Stimulated activated CD4-positive, alpha-beta T cell treated with anti-CD3 and anti-CD28 coated beads, Interleukin-1b, Interleukin-23, amount 100 ng/mL, for 4 hours (primary cell): Measurements from ENCODE around the gene KIF9.
"Not testable (repeated sequence)": the region's sequence is repeated elsewhere in the genome, so short reads cannot be mapped to it uniquely, and the experiment has no call there.

ENCODE experiments used
- DNase-seq, 2 donors: peaks; one replicate each; pipeline ENCODE4 v3.0.0-alpha.2; 2020; ENCODE audit warnings: low read depth in 2 of 2

The KIF9 gene

DNA sequence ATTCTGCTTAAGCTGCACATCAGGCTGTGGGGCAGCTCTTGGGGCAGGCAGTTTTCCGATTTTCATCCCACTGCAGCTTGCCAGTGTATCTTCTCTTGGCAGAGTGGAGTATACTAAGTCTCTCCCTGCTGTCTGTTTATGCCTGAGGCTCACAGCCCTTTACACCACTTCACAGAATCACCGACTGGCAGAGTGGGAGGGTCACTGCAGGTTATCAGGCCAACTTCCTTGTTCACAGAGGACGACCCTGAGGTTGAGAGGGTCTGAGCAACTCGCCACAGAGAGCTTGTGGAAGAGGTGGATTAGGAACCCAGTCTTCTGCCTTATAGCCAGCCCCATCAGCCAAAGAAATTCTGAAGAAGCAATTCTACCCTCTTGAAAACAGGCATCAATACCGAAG is 30.9 kb downstream of the KIF9 start:
- DNase-seq: no peak

DNA sequence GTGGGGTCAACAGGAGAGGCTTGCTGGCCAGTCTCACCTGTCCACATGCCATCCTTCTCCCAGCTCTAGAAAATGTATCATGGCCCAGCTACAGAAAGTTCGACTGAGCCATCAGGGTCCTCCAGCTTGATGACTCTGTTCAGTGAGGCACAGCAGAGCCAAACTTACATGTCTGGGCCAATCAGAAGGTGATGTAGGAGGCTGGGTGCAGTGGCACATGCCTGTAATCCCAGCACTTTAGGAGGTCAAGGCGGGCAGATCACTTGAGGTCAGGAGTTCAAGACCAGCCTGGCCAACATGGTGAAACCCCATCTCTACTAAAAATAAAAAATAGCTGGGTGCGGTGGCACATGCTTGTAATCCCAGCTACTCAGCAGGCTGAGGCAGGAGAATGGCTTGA is 31.5 kb downstream of the KIF9 start:
- DNase-seq: not testable (repeated sequence)

DNA sequence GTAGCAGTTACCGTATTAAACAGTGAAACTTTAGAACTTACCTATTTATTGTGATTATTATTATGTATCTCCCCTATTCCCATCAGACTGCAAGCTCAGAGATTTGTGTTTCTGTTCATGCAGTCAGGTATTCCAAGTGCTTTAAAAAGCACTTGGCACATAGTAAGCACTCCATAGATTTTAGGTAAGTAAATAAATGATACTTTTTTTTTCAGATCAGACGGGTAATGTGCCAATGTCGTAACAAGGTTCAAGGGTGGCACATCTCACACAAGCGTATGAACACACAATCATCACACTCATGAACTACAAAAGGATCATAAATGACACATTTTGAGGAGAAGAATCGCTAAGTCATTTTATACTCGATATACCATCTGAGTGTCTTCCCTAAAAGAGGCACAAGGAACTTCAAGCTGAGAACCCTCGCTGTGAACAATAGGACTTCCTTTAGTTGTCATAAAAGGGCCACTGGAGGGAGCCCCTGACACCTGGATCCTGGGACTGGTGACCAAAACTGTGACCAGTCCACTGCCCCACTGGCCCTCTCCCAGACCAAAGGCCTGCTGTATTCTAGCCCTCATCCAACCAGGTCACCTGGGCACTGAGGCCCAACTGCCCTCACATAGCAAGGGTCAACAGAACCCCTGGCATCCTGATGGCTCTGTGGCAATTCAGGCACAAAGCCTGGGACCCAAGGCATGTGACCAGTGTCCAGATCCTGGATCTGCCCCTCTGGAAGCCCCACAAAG is 32.1 kb downstream of the KIF9 start:
- no peak for DNase-seq

DNA sequence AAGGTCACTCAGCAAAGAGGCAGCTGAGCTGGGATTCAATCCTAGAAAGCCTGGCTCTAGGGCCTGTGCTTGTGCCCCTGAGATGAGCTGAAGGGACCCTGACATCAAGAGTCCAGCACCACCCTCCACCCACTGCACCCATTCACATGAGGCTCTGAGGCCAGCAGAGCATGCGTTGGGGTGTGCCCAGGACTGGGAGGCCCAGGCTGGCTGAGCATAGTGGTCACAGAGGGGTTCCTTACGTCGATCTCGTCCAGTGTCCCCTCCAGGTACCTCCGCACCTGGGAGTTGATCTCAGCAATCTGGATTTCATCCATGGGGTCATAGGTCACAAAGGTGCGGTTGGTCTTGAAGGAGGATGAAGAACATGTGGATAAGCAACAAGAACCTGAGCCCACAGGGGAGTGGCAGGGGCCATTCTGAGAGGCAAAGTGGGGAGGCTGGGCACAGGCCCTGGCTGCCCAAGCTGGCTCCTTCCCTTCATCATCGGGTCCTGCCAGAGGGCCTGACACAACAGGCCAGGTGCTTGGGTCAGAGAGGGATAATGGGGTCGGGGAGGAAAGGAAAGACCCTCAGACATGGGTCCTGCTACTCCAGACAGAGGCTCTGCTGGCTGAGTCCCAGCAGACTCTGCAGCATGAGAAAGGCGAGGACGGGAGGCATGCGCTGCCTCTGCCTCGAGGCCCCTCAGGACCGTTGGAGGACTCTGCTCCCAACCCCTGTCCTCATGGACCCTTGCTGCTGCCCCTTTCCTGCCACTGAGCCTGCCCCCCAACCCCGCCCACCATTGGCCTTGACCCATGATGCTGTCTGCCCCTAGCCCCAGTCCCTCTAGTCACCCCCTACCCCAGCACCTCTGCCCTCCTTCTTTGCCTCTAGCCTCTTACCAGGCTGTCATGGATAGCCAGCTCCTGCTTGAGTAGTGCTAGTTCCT is 35.2 kb downstream of the KIF9 start:
- DNase-seq: no peak

DNA sequence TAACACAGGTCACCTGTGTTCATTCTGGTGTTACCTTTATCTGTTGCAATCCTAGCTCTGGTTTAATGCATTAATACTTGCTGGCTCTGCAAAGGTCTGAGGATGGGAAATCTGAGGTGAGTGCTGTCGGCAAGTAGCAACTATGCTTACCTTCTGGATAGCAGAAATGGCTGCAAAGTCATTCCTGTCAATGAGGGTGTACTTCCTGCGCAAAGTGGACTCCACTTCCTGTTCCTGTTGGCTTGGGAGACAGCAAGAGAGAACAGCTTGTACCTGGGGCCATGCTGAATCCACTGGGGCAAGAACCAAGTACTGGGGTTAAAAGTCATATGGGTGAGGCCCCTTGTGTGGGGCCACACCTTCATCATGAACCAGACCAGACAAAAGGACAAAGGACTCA is 37.3 kb downstream of the KIF9 start:
- no peak for DNase-seq

DNA sequence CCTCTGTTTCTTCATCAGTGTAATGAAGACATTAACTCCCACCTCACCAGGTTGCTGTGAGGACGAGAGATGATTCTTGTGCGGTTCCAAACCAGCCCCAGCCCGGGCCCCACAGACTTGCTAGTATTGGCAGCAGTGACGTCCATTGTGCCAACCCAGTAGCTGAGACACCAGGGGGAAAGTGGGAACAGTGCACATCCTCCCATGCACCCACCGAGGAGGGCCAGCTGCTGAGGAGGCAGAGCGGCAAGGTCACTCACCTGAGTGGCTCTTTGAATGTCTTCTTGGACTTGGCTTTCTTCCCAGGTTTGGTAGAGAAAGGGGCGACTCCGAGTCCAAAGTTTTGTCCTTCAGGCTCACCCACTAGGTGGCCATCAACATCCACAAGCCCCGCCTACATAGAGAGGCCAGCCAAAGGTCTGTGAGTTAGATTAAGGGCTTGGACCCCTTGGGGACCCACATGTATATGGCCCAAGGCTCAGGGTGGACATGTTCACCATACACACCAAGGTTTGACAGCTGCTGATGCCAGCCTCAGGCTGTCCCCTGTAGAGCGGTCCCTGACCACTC is 38.0 kb downstream of the KIF9 start:
- no peak for DNase-seq

DNA sequence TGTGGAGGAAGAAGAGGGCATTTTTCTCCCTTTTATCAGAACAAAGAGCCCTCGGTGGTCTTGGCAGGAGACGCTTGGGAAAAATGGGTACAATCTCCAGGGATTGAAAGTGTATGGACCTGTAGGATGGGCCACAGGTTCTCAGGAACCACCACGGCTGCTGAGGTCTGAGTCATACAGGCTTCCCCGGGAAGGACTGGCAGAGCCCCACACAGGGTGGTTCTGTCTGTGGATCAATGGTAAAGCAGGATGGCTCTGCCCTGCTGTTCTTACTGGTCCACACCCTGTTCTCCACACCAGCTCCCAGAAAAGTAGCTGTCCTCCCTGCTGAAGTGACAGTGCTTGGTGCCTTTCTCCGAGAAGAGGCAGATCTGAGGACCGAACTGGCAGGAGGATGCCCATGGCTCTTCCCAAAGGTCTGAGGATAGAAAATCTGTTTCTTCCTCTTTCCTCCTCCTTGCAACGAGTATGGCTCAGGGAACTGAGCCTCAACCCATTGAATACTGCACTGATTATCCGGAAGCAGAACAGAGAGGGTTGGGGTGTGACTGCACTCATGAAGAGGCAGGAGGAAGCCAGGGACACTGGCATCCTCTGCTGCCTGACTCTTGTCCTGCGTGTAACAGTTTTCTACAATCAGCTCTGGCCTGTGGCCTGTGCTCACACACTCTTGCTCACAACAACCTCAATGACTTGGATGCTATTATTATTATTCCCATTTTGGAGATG is 39.0 kb downstream of the KIF9 start:
- DNase-seq: no peak

DNA sequence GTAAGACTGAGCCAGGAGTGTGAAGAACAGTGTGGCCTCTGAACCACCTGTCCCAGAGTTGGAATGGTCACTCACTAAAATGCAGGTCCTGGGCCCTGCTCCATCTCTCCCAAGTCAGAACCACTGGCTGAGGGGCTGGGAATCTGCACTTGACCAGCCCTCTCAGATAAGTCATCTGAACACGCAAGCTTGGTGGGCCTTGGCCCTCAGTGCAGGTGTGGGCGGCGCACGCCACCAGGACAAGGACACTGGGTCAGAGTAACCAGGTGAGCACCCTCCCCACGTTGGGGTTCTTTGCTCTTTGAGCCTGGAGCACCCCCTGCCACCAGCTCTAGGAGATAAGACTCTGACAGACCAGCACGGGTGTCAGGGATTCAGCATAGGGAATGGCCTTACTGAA is 42.7 kb downstream of the KIF9 start:
- no peak for DNase-seq

DNA sequence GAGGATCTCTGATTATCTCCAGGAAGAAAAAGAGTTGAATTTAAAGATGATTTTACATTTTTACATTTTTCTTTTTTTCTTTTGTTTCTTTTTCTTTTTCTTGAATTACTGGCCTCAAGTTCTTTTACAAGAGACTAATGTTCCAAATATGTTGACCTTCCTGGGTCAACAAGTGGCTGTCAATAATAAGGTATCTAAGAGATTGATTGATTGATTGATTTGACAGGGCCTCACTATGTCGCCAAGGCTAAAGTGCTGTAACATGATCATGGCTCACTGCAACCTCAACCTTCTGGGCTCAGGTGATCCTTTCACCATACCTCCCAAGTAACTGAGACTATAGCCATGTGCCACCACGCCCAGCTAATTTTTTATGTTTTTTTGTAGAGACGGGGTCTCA is 44.6 kb downstream of the KIF9 start:
- no peak for DNase-seq

DNA sequence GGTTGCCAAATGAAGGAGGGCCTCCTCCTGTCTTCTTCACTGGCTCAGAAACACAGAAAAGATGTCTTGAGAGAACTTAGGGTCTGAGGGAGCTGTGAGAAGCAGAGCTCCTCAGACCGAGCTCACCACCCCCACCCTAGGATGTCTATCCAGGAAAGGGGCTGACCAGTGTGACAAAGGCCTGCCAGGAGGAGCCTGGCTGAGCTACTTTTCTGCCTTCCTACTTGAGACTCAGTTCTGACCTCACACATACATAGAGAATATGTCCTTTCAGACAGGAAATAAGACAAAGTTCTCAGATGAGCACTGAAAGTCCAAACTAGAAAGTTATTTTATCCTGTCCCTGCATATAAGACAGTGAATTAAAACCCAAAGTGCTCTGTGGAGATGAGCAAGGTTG is 54.5 kb downstream of the KIF9 start:
- no peak for DNase-seq

DNA sequence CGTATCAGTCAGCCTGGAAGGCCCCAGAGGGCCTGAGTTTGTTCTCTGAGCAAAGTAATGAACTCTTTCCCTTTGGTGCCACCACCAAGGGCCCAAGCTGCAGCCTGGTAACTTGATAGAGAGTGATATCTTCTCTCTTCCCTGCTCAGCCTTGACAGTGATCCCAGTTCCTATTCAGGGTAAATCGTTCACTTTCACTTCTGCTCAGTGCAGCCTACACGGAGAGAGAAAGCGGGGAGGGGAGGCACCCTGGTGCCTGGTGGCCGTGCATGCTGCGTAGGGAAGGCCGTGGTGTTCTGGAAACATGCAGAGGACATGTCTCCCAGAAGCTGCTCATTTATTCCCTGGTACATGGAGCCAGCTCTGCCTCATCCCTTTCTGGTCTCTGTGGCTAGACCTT is 54.9 kb downstream of the KIF9 start:
- DNase-seq: no peak

DNA sequence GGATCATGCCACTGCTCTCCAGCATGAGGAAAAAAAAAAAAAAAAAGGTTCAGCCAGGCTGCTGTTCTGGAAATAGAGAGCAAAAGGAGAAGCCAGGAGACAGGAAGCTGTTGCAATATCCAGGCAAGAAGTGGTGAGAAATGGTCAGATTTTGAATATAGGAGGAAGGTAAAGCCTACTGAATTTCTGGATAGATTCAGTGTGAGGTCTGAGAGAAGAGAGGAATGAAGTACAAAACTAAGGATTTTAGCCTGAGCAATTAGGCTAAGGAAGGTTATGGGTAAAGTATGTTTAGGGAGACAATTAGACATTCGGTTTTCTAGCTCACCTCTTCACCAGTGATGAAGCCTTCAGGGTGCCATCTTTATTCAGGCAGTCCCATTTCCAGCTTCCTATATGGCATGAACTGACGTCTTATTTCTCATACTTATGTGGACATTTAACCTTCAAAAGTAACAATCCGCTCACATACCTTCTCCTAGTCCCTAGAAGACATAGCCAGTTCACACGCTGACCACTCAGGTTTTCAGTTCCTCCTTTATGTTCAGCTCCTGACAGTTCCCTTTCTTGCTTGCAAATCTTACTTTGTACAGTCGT is 57.2 kb downstream of the KIF9 start:
- DNase-seq: no peak

DNA sequence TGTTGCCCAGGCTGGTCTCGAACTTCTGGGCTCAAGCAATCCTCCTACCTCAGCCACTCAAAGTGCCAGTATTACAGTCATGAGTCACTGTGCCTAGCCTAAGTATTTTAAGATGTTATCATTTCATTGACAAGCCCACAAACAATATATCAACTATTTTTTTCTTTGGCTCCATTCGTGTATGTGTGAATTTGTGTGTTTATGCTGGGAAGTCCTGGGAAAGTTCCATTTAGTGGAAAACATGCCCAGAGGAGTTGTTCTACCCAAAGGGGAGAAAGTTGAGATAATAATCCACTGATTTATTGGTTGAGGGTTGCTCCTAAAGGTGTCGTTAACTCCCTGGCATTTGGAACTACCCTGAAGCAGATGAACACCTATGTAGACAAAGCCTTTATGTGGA is 58.8 kb downstream of the KIF9 start:
- no peak for DNase-seq

DNA sequence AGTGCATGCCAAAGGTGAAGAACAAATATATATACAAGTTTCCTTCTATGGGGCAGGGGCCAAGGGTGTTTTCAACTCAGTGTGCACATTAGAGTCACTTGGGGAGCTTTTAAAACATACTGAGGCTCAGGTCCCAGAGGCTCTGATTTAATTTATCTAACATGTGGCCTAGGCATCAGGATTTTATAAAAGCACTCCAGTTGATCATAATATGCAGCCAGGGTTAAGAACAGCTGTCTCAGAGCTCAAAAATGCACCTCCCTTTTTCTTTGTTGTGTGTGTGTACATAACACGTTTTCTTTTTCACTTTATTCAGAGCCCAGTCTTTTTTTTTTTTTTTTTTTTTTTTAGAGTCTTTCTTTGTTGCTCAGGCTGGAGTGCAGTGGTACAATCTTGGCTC is 60.8 kb downstream of the KIF9 start:
- no peak for DNase-seq

DNA sequence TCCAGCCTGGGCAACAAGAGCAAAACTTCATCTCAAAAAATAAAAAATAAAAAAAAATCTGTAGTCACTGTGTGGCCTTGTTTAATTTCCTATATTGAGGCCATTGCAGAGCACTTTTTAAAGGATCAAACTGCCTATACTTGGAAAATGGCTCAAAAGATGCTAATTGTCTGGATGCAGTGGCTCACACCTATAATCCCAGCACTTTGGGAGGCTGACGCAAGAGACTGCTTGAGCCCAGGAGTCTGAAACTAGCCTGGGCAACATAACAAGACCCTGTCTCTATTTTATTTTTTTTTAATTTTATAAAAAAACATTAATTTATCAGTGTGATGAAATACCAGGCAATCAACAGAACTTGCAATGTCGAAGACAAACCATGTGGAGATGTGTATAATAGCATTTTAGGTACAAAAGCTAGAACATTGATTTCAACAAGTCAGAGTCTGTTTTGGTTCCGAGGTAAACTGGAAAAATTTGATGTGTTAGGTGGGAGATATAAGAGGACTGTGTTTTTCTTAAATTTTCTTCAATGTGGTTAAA is 71.7 kb downstream of the KIF9 start:
- no peak for DNase-seq

DNA sequence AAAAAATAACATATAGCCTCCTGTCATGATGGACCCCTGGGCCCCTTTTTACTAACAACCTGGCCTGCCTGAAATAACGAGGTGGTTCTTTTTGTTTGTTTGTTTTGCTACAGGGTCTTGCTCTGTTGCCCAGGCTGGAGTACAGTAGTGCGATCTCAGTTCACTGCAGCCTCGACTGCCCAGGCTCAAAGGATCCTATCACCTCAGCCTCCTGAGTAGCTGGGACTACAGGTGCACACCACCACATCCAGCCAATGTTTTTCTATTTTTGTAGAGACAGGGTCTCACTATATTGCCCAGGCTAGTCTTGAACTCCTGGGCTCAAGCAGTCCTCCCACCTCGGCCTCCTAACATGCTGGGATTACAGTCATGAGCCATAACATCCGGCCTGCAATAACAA is 76.6 kb downstream of the KIF9 start:
- not testable (repeated sequence) for DNase-seq

DNA sequence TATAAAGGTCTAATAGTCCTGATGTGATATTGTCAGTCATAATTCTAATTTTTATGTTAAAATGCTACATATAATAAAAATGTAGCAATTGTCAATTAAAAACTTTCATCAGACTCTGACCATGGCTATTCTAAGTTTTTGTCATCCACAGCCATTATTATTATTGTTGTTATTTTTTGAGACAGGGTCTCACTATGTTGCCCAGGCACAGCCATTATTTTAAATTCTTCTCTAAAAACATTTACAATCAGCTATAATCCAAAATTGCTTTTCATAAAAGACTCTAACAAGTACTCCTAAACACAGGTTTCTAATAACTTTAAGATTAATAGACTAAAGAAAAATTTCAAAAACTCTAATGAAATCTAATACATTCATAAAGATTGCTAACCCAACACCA is 77.7 kb downstream of the KIF9 start:
- no peak for DNase-seq

DNA sequence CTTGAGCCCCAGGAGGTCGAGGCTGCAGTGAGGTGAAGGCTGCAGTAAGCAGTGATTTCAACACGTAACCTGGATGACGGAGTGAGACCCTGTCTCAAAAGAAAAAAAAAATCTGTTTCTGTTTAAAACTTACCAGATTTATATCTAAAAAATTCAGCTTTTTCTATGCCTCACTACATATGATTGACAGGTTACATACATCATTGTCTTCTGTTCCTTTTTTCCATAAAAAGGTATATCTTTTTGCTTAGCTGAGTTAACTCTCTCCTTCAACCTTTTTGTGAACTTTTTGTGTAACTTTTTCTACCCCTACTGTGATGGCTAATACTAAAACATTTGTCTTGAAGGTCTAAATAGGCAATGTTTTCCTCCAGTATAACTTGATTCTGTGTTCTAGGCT is 80.1 kb downstream of the KIF9 start:
- DNase-seq: no peak

DNA sequence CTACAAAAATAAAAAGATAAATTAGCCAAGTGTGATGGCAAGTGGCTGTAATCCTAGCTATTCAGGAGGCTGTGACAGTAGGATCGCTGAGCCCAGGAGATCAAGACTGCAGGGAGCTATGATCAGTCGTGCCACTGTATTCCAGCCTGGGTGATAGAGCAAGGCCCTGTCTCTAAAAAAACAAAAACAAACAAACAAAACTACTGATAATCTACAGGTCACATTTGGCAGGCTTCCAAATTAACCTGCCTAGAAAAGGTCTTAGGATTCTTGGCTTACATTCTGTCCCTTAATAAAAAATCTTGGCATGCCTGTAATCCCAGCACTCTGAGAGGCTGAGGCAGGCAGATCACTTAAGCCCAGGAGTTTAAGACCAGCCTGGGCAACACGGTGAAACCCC is 85.3 kb downstream of the KIF9 start:
- no peak for DNase-seq

DNA sequence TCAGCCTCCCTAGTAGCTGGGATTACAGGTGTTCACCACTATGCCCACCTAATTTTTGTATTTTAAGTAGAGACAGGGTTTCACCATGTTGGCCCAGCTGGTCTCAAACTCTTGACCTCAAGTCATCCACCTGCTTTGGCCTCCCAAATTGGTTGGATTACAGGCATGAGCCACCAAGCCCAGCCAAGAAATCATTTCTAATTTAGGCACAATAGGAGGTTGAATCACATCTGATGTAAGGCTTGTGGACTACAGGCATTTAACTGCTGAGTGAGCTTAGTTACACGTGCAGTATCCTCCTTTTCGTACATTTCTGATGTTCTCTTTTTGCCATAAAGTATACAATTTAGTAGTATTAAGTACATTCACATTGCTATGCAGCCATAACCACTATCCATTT is 87.6 kb downstream of the KIF9 start:
- no peak for DNase-seq
